GM19035 (cell line): ENCODE results near the gene CMC1.
"Not testable (repeated sequence)": the region's sequence is repeated elsewhere in the genome, so short reads cannot be mapped to it uniquely, and the experiment has no call there.

ENCODE experiments used
- ATAC-seq: cut with Tn5 transposase; IDR thresholded peaks from one replicate; pipeline ENCODE4 v1.9.1; 2021; ENCODE audit not compliant: unreplicated experiment

Gene CMC1, protein sequence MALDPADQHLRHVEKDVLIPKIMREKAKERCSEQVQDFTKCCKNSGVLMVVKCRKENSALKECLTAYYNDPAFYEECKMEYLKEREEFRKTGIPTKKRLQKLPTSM

DNA sequence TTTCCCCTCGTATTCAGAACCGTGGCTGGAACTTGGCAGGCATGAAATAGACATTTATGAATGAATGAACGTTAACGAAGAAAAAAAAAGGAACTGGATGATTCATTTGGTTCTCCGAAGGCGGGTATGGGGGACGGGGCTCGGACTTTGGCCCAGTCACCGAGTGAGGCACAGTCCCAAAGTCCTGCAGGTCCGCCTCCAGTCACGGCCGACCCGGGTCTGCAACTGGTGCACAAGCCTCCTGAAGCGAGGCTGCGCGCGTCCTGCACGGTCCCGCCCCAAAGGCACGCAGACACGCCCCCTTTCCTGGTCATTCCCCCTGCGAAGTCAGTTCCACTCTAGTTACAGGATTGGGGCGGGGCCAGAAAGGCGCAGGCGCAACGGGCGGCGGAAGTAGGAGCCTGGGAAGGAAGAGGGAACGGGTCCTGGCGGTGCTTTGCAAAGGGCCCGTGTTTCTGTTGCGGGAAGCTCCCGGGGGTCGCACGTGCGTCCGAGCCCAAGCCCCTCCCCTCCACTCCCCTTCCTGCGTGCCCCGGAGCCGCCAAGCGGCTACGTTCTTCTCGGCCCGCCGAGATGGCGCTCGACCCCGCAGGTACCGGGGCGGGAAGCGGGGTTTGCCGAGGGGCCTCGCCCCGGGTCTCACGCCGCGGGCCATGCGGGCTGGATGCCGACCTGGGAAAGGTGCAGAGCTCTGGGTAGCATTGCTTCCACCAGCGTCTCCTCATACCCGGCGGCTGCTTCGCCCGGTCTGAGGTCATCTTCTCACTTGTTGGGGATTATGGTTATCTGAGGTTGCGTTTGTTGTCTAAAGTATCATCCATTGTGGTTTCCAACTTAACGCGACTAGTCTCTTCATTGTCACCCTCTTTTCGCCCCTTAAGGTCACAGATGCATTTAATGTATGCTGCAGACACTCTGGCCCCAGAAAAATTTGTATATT is at the start of gene CMC1:
Gene CMC1, plus strand, starts transcription at position 399 of the 940 bp plus-strand sequence. Its CDS starts 175 bp downstream, at position 574.
- ATAC-seq = peak; percentile 98

DNA sequence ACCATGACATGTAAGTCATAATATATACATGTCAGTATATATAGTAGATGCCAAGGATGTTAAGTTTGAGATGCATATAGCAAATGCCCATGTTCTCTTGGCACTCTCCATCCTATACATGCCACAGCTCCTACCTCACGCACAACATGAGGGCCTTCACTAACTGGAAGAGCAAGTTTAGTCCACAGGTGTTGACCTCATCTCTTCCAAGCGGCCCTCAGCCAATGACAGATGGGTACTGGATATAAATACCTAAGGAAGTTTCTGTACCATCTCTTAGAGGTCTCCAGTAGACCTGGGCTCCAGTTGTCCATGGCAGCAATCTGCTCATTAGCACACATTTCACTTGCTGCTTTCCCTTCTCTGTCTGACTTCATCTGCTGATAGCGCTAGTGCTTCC is 43.3 kb upstream of the CMC1 start:
- ATAC-seq = no peak

DNA sequence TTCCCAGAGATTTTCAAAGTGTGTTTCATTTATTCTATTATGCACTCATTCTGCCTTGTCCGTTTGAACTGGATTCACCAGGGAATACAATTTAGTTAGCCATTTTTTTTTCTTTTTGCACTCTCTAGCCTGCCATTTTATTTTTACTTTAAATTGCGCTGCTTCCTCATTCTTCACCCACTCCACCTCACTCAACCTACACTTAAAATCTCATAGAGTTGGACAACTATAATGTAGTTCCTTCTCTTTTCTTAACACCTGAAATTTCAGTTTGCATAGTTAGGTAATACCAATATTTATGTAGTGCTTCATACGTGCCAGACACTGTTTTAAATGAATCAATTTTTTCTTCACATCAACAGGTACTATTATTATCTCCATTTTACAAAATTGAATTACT is 42.4 kb upstream of the CMC1 start:
- ATAC-seq = no peak

DNA sequence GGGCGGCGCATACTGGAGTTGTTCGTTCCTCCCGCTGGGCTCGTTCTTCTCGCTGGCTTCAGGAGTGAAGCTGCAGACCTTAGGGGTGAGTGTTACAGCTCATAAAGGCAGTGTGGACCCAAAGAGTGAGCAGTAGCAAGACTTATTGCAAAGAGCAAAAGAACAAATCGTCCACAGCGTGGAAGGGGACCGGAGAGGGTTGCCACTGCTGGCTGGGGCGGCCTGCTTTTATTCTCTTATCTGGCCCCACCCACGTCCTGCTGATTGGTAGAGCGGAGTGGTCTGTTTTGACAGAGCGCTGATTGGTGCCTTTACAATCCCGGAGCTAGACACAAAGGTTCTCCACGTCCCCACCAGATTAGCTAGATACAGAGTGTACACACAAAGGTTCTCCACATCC is 41.8 kb upstream of the CMC1 start:
- ATAC-seq = not testable (repeated sequence)

DNA sequence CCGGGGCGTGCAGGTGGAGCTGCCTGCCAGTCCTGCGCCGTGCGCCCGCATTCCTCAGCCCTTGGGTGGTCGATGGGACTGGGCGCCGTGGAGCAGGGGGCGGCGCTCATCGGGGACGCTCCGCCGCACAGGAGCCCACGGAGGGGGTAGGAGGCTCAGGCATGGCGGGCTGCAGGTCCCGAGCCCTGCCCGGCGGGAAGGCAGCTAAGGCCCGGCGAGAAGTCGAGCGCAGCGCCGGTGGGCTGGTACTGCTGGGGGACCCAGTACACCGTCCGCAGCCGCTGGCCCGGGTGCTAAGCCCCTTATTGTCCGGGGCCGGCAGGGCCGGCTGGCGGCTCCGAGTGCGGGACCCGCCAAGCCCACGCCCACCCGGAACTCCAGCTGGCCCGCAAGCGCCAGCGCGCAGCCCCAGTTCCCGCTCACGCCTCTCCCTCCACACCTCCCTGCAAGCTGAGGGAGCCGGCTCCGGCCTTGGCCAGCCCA is 41.0 kb upstream of the CMC1 start:
- not testable (repeated sequence) for ATAC-seq

DNA sequence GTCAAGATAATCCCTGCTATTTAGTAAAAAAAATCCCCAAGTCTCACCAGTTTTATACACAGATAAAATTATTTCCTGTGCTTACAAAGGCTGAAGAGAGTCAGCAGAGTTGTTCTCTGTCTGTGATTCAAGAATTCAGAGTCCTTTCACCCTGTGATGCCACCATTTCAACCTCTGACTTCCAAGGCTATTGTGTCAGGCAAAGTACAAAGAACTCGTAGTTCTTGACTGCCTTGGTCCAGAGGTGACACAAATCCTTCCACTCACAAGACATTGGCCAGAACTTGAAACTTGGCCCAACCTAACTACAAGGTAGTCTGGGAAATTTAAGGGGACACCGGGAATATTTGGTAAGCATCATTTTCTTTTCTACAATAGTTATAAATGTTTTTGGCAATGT is 34.9 kb upstream of the CMC1 start:
- no peak for ATAC-seq

DNA sequence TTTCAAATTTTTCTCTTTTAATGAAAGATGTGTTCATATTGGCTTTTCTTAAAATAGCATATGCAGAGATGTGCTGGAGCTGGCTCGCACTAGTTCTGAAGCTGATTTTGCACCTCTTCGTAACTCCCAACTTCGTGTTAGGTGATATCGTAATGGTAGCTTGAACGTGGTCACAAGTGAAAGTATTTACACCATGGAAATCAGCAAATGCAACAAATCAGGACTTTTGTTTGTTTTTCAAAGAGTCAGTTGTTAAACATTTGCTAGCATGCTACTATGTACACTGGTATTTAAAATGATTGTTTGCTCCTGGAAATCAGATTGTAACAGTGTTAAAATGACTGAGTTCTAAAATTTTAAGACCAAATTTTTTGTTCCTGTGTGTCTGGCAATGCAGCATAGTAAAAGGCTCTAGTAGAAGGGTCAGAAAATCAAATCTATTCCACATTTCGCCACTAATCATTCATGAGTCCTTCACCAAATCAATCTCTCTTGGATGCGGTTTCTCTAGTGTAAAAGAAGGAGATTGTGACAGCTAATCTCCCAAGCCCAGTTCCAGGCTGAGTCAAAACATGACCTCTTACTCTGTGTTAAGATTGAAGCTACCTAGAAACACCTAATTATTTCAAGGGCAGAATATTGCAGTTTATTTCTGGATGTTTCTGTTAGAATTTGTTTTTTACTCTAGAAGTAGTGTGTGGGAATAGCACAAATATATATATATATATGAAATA is 34.3 kb upstream of the CMC1 start:
- no peak for ATAC-seq

DNA sequence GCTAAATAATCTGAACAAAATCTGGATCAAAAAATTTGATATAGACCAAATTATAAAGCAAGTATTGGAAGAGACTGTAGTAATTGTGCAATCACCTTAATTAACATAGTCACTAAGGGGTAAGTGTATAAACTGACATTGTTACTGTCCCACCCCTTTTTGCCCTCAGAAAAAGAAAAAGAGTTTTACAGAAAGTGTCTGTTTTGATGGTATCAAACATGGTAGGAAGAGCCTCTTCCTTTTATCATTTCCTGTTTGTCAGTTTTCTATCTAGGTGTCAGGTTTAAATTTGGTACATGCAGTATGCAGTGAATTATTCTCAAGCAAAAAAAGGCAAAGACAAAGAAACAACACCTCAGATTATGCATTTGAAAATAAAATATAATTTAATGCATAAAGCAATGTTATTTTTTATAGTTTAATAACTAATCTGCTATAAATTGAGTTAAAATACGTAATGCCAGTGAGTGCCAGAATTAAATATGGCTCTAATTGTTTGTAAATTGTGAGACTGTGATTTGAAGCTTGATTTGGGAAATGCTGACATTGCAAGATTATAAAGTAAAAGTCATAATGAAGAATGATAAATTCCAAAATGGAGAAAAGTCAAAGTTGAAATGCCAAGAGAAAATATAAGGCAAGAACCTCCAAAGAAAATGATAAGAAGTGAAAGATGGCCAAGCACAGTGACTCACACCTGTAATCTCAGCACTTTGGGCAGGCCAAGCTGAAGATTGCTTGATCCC is 30.3 kb upstream of the CMC1 start:
- no peak for ATAC-seq

DNA sequence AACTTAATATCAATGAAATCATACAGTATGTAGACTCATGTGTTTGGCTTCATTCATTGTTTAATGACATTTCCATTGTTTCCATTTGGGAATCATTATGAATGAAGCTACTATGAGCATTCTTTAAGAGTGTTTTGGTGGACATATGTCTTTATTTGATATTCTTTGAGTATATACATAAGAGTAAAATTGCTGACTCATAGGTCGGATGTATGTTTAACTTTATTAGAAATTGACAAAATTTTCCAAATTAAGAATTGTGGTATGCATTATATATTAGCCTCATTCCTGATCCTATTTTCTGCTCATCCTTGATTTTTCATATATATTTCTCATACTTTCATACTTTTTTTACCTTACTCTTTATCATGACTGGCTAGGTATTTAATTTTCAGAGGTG is 28.7 kb upstream of the CMC1 start:
- no peak for ATAC-seq

DNA sequence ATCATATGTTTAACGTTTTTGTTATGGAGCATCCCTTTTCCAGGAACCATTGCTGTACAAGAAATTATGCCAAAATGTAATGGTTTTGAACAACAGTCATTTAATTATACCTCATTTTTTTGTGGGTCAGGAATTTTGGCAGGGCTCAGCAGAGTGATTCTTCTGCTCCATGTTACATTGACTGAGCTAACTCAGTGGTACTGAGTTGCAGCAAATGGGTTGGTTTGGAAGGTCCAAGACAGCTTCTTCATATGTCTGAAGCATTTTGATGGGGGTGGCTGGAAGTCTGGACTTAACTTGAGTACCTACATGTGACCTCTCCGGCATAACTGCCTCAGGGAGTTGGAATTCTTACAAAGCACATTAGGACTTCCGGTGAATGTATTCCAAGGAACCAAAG is 26.0 kb upstream of the CMC1 start:
- no peak for ATAC-seq

DNA sequence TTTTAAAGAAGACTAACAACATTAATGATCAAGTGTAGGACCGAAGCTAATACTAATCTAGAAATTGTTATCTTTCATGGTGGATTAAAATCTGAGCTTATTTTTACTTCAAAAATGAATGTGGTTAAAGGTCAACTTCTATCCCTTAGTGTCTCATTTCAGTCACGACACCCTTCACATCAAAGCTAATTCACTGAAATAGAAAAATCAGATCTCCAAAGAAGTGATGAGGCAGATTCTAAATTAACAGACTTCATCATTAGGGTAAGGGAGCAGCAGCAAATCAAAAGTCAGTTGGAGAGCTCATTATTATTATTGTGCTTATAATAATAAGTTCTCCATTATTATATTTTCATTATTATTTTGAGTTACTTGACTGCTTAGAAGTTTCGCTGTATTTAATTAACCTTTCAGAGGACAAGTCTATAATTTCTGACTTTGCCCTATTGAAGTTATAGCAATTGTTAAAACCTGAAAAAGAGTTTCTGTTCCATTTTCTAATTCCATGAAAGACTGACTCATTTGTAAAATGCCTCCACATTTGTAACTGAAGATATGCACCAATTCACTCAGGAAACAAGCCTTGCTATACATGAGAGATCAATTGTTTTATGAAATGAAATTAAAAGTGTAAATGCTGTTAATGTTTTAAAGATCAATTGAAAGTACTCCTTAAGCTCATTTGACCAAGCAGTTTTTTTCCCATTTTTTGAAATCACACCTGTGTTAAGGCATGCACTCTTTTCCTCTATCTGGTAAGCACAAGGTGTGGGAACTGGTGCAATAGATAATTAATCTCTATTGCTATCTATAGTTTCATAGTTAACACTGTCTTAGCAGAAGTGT is 23.1 kb upstream of the CMC1 start:
- ATAC-seq = no peak

DNA sequence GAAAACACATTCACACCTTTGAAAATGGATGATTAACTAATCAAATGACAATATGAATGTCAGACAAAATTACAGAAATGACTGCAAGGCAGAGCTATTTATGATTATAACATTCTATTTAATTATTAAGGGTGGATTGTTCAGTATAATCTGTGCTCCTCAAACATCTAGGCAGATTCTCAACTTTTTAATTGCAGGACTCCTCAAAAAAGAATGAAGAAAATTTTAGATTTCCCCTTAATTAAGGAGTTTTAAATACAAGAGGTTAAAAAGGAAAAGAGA is 22.6 kb upstream of the CMC1 start:
- ATAC-seq = no peak

DNA sequence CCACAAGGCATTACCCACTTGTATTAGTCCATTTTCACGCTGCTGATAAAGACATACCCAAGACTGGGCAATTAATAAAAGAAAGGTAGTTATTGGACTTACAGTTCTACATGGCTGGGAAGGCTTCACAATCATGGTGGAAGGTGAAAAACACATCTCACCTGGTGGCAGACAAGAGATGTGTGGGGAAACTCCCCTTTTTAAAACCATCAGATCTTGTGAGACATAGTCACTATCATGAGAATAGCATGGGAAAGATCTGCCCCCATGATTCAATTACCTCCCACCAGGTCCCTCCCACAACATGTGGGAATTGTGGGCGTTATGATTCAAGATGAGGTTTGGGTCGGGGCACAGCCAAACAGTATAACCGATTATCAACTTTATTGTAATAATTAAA is 17.0 kb upstream of the CMC1 start:
- ATAC-seq = no peak

DNA sequence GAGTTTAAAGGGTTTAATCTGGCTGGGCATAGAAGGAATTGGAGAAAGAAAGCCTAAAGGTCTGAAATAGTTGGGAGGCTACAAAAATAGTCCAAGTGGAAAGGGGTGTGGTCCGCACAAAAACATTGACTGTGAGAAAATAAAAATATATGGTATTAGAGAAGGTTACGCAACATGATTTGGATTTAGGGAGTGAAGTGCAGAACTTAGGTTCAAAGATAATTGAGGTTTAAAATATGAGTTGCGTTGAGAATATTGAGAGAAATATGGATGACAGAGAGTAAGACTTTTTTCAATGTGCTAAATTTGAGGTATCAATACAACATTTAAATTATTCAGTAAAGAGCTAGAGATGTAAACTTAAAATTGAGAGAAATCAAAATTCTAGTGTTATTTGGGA is 15.4 kb upstream of the CMC1 start:
- no peak for ATAC-seq

DNA sequence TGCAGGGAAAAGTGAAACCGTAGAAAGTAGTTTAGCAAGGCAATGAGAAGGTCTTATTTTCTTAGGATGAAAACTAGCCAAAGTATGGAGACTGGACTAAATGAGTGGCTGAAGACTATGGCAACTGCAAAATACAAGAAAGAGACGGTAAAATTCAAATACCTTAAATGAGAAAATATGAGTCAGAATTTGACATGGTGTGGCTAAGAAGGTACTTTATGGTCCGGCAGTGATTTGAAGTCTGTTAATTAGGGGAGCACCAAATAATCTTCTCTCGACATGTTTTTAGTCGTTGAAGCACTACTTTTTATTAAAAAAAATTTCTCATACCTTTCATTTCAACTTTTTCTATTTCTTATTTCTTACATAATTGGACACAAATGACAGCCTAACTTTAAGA is 12.8 kb upstream of the CMC1 start:
- ATAC-seq = no peak

DNA sequence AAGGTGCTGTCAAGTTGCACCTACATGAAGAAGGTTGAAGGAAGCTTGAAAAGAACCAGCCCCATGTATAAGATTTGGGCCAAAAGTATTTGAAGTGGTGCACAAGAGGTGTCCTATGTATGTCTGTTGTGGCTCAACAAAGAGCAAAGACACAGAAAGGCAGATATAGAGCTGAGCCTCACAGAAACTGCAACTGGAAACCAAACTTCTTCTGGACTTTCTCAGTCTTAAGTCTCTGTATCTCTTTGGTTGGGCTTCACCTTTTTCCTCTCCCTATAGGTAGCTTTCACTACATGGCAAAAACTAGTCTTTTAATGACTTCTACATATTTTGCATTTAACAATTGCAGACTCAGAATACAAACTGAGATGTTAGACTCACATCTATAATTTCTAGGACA is 8.8 kb upstream of the CMC1 start:
- ATAC-seq = no peak

DNA sequence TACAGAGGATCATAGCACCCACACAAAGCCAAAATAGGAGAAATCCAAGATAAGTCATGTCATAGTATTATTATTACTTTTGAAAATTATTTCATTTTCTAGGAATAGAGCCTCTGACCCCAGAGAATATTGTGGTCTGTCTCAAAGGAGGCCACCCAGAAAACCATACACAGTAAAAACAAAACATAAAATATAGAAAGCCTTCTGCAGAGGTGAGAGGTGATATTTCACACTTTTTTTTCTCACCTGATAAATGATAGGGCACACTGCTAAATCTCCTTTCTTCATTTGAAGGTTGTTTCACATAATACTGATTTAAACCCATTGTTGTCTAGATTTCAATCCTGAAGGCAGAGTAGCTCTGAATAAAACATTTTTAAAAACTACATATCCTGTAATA is 7.0 kb upstream of the CMC1 start:
- ATAC-seq = no peak

DNA sequence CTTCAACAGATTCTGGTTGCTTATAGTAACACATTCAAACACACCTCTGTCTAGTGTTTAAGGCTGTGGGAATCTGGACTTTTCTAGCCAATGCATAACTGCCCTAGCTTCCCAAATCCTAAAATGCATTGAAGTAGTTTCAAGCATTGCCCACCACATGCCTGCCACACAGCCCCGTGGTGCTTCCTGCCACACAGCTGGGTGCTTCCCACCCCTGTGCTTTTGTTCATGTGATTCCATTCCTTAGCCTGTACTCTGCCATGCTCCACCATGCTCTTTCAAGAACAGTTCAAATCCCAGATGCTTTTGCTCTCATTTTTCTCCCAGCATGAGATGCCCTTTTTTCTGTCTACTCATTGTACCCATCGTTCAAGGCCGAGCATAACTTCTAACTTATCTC is 2.3 kb upstream of the CMC1 start:
- no peak for ATAC-seq

DNA sequence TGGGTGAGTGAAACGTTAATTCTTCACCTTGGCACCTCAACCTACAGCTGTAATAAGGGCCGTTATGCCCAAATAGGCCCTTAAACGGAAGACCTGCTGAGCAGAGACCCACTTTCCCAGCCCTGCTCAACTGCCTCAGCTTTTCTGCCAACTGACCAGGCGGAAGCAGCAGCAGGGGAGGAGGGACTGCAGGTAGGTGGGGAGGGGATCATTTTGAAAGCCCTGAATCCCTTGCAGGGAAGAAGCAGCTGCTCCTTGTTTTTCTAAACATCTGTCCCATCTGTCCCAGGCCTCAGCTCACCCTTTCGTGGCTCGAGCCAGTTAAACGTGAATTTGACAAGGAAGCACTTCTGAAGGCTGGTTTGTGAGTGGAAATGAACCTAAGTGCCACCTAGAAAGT is 978 bp upstream of the CMC1 start:
- no peak for ATAC-seq

DNA sequence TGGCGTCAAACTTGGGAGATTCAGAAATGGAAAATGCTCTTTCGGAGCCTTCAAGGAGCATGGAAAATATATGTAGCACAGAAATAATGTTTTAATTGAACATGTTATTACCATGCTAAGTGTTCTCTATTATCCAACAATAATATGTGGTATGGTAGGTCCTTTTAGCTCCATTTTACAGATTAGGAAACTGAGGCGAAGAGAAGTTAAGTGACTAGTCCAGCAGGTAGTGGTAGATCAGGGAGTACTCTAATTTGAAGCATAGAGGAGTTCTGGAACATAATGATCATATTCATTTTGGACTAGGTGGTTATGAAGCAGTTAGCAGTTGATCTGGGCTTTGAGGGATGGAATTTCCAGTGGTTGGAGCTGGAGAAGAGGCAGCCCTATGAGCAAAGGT is 1.1 kb downstream of the CMC1 start:
- ATAC-seq = no peak
